ENCODE results near the gene APOA5.

- TF ChIP-seq, protein P1, sequence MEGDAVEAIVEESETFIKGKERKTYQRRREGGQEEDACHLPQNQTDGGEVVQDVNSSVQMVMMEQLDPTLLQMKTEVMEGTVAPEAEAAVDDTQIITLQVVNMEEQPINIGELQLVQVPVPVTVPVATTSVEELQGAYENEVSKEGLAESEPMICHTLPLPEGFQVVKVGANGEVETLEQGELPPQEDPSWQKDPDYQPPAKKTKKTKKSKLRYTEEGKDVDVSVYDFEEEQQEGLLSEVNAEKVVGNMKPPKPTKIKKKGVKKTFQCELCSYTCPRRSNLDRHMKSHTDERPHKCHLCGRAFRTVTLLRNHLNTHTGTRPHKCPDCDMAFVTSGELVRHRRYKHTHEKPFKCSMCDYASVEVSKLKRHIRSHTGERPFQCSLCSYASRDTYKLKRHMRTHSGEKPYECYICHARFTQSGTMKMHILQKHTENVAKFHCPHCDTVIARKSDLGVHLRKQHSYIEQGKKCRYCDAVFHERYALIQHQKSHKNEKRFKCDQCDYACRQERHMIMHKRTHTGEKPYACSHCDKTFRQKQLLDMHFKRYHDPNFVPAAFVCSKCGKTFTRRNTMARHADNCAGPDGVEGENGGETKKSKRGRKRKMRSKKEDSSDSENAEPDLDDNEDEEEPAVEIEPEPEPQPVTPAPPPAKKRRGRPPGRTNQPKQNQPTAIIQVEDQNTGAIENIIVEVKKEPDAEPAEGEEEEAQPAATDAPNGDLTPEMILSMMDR (IDR thresholded peaks at IDR 0.05; ENCODE audit: insufficient read depth, low read length, poor library complexity, severe bottlenecking) = no peak
- no peak for TF ChIP-seq EZH2phosphoT487 (conservative IDR thresholded peaks at IDR 0.05; ENCODE audit: low read length)
Observed at GRCh38 chr11:116787786-116788486, 3.7 kb downstream of the APOA5 start, which contains the start of gene ZPR1.
